ENCODE measurements around the gene PJA1.

Gene PJA1

GRCh38 chrX:69142788-69143469, 22.3 kb downstream of the PJA1 start:
- no peak overlapping the region for H2AFZ ChIP-seq (ENCODE audit: low read depth)
- no peak overlapping the region for H3K9ac ChIP-seq
- no peaks in the 10 kb centered on the region for H3K79me2 ChIP-seq (ENCODE audit: insufficient read depth, low read depth)
- H3K36me3 ChIP-seq (ENCODE audit: insufficient read depth) = no peaks in the 10 kb centered on the region
- no peak overlapping the region for H3K4me2 ChIP-seq
- no peaks in the 10 kb centered on the region for H3K4me1 ChIP-seq (ENCODE audit: low read depth, poor library complexity, severe bottlenecking)
- H3K27me3 ChIP-seq (ENCODE audit: insufficient read depth, low read depth) = no peaks in the 10 kb centered on the region
- TF ChIP-seq, protein P1, sequence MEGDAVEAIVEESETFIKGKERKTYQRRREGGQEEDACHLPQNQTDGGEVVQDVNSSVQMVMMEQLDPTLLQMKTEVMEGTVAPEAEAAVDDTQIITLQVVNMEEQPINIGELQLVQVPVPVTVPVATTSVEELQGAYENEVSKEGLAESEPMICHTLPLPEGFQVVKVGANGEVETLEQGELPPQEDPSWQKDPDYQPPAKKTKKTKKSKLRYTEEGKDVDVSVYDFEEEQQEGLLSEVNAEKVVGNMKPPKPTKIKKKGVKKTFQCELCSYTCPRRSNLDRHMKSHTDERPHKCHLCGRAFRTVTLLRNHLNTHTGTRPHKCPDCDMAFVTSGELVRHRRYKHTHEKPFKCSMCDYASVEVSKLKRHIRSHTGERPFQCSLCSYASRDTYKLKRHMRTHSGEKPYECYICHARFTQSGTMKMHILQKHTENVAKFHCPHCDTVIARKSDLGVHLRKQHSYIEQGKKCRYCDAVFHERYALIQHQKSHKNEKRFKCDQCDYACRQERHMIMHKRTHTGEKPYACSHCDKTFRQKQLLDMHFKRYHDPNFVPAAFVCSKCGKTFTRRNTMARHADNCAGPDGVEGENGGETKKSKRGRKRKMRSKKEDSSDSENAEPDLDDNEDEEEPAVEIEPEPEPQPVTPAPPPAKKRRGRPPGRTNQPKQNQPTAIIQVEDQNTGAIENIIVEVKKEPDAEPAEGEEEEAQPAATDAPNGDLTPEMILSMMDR (conservative IDR thresholded peaks at IDR 0.05; ENCODE audit: low read depth, low read length) = no peak
- H4K20me1 ChIP-seq (ENCODE audit: insufficient read depth) = no peaks in the 10 kb centered on the region
- H3K27ac ChIP-seq = no peak overlapping the region
- no peak overlapping the region for H3K4me3 ChIP-seq (IDR thresholded peaks at IDR 0.05; ENCODE audit: insufficient read depth, low read depth, low read length)

DNA sequence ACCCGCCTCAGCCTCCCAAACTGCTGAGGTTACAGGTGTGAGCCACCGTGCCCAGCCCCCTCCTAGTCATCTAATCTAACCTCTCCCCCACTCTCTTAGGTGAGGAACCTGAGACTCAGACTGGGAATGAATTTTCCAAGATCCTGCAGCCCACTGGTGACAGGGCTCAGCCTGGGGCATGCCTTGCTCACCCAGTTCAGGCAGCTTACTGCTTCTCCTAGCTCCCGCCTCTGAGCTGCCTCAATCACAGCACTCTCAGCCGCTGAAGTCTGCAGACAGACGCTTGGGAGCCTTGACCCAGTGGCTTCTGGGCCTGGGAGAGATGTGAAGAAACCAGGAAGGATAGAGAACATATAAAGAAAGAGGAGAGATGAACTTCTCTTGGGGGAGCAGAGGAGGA, 24.4 kb downstream of the PJA1 start:
- H3K36me3 ChIP-seq (ENCODE audit: insufficient read depth) = no peaks in the 10 kb centered on the region
- no peak overlapping the region for H3K4me3 ChIP-seq (IDR thresholded peaks at IDR 0.05; ENCODE audit: insufficient read depth, low read depth, low read length)
- no peaks in the 10 kb centered on the region for H3K27me3 ChIP-seq (ENCODE audit: insufficient read depth, low read depth)
- H2AFZ ChIP-seq (ENCODE audit: low read depth) = no peak overlapping the region
- TF ChIP-seq, protein P1 (conservative IDR thresholded peaks at IDR 0.05; ENCODE audit: low read depth, low read length) = no peak
- H3K79me2 ChIP-seq (ENCODE audit: insufficient read depth, low read depth) = no peaks in the 10 kb centered on the region
- no peak overlapping the region for H3K27ac ChIP-seq
- H3K9ac ChIP-seq = no peak overlapping the region
- no peak overlapping the region for H3K4me2 ChIP-seq
- H3K4me1 ChIP-seq (ENCODE audit: low read depth, poor library complexity, severe bottlenecking) = no peaks in the 10 kb centered on the region
- no peaks in the 10 kb centered on the region for H4K20me1 ChIP-seq (ENCODE audit: insufficient read depth)

- H3K36me3 ChIP-seq (ENCODE audit: insufficient read depth) = no peaks in the 10 kb centered on the region
- no peak overlapping the region for H3K27ac ChIP-seq
- no peaks in the 10 kb centered on the region for H3K27me3 ChIP-seq (ENCODE audit: insufficient read depth, low read depth)
- H3K9ac ChIP-seq = no peak overlapping the region
- H3K79me2 ChIP-seq (ENCODE audit: insufficient read depth, low read depth) = no peaks in the 10 kb centered on the region
- H3K4me3 ChIP-seq (IDR thresholded peaks at IDR 0.05; ENCODE audit: insufficient read depth, low read depth, low read length) = no peak overlapping the region
- no peak overlapping the region for H2AFZ ChIP-seq (ENCODE audit: low read depth)
- no peaks in the 10 kb centered on the region for H4K20me1 ChIP-seq (ENCODE audit: insufficient read depth)
- H3K4me1 ChIP-seq (ENCODE audit: low read depth, poor library complexity, severe bottlenecking) = no peaks in the 10 kb centered on the region
- TF ChIP-seq, protein P1 (conservative IDR thresholded peaks at IDR 0.05; ENCODE audit: low read depth, low read length) = no peak
- no peak overlapping the region for H3K4me2 ChIP-seq
Observed at GRCh38 chrX:69139516-69139915, 25.7 kb downstream of the PJA1 start.

DNA sequence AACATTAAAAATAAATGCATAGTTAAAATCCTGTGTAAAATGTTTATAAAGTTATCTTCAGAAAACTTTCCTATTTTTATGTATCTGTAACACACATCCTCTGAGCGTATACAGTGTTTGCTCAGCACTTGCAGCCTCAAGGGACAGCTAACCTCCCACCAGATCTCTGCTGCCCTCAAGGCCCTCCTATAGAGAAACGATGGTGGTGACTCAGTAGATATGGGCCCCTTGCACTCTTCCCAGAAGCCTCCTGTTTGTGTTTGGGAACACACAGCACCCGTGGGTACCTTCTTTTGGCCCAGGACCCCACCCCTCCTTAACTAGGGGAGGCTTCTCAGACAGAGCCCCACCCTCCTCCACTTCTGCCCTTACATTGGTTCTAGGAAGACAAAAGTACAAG, 26.7 kb downstream of the PJA1 start:
- no peak overlapping the region for H3K9ac ChIP-seq
- TF ChIP-seq, protein P1 (conservative IDR thresholded peaks at IDR 0.05; ENCODE audit: low read depth, low read length) = no peak
- H4K20me1 ChIP-seq (ENCODE audit: insufficient read depth) = no peaks in the 10 kb centered on the region
- no peak overlapping the region for H3K27ac ChIP-seq
- no peak overlapping the region for H2AFZ ChIP-seq (ENCODE audit: low read depth)
- H3K79me2 ChIP-seq (ENCODE audit: insufficient read depth, low read depth) = no peaks in the 10 kb centered on the region
- no peaks in the 10 kb centered on the region for H3K27me3 ChIP-seq (ENCODE audit: insufficient read depth, low read depth)
- H3K36me3 ChIP-seq (ENCODE audit: insufficient read depth) = no peaks in the 10 kb centered on the region
- H3K4me2 ChIP-seq = no peak overlapping the region
- no peaks in the 10 kb centered on the region for H3K4me1 ChIP-seq (ENCODE audit: low read depth, poor library complexity, severe bottlenecking)
- no peak overlapping the region for H3K4me3 ChIP-seq (IDR thresholded peaks at IDR 0.05; ENCODE audit: insufficient read depth, low read depth, low read length)
